ENCODE data around the gene CYB5D1. TPM values are rescaled to one million over a fixed set of nuclear protein-coding genes. Genes with fewer than 3 reads are reported as not detected.
A peak's percentile ranks its signal among the peaks of the same experiment; 100 is the strongest.

Gene CYB5D1
- total and polyA plus RNA-seq, 8 donors: 4.9 to 10.5 (median 8.3) TPM

GRCh38 chr17:7851438-7852261, 6.2 kb upstream of the CYB5D1 start:
- 12 to 13% methylated on average over 60 of the region's 60 CpGs for WGBS, 2 donors
- peaks cover 0 to 33% (median 6%) of the 10 kb centered on the region in 3 donors for H3K36me3 ChIP-seq
- FAIRE-seq (no peak), DNase-seq (peak; percentile 92 to 98 (median 96)), ATAC-seq (peak; percentile 85 to 95 (median 92))
- peaks cover 0 to 9% (median 4%) of the 10 kb centered on the region in 3 donors for H3K4me1 ChIP-seq
- peak overlapping the region; percentile 15 to 46 (median 33) for H3K27ac ChIP-seq
- H3K27me3 ChIP-seq: no peaks in the 10 kb centered on the region
- intact Hi-C loops (cut with DNase I): loop anchor here in 2 of 3 donors (5.0 to 10.0 kb wide), 2 partner anchors 107 to 109 kb away; no protein-coding TSS in a partner anchor
- TF ChIP-seq, protein P1, sequence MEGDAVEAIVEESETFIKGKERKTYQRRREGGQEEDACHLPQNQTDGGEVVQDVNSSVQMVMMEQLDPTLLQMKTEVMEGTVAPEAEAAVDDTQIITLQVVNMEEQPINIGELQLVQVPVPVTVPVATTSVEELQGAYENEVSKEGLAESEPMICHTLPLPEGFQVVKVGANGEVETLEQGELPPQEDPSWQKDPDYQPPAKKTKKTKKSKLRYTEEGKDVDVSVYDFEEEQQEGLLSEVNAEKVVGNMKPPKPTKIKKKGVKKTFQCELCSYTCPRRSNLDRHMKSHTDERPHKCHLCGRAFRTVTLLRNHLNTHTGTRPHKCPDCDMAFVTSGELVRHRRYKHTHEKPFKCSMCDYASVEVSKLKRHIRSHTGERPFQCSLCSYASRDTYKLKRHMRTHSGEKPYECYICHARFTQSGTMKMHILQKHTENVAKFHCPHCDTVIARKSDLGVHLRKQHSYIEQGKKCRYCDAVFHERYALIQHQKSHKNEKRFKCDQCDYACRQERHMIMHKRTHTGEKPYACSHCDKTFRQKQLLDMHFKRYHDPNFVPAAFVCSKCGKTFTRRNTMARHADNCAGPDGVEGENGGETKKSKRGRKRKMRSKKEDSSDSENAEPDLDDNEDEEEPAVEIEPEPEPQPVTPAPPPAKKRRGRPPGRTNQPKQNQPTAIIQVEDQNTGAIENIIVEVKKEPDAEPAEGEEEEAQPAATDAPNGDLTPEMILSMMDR (IDR thresholded peaks at IDR 0.05): peak; percentile 92 to 98 (median 97)
- no peaks in the 10 kb centered on the region for H3K9me3 ChIP-seq
- peak overlapping the region in 1 of 4 donors; percentile 21 for H3K4me3 ChIP-seq

GRCh38 chr17:7852262-7852670, 5.5 kb upstream of the CYB5D1 start:
- no peak for ATAC-seq
- no peak overlapping the region for H3K4me3 ChIP-seq
- 49 to 55% methylated on average over 20 of the region's 20 CpGs for WGBS, 2 donors
- intact Hi-C loops (cut with DNase I): loop anchor here in 2 of 3 donors (5.0 to 10.0 kb wide), 2 partner anchors 107 to 110 kb away; no protein-coding TSS in a partner anchor
- TF ChIP-seq, protein P1 (IDR thresholded peaks at IDR 0.05): no peak
- no peaks in the 10 kb centered on the region for H3K9me3 ChIP-seq
- peaks cover 0 to 9% (median 4%) of the 10 kb centered on the region in 3 donors for H3K4me1 ChIP-seq
- no peak for FAIRE-seq
- H3K27me3 ChIP-seq: no peaks in the 10 kb centered on the region
- peaks cover 0 to 28% (median 1%) of the 10 kb centered on the region in 3 donors for H3K36me3 ChIP-seq
- peak in 5 of 6 donors; percentile 36 to 85 (median 63) for DNase-seq
- H3K27ac ChIP-seq: no peak overlapping the region

GRCh38 chr17:7852919-7853690, 4.7 kb upstream of the CYB5D1 start:
- TF ChIP-seq, protein P1 (IDR thresholded peaks at IDR 0.05): no peak
- DNase-seq (peak; percentile 19 to 77 (median 46)), FAIRE-seq (no peak), ATAC-seq (no peak)
- Histone ChIP-seq H3K4me3 (no peak overlapping the region), H3K36me3 (peaks cover 0 to 26% (median 0%) of the 10 kb centered on the region in 3 donors), H3K9me3 (no peaks in the 10 kb centered on the region), H3K27me3 (no peaks in the 10 kb centered on the region), H3K4me1 (peaks cover 0 to 9% (median 4%) of the 10 kb centered on the region in 3 donors), H3K27ac (no peak overlapping the region)
- intact Hi-C loops (cut with DNase I): loop anchor here in 2 of 3 donors (5.0 to 10.0 kb wide), 2 partner anchors 108 to 111 kb away; no protein-coding TSS in a partner anchor
- 85 to 87% methylated on average over 48 to 51 of the region's 51 CpGs for WGBS, 2 donors

GRCh38 chr17:7853691-7854038, 4.1 kb upstream of the CYB5D1 start:
- FAIRE-seq (no peak), DNase-seq (peak in 4 of 6 donors; percentile 27 to 66 (median 42)), ATAC-seq (no peak)
- Histone ChIP-seq H3K4me3 (no peak overlapping the region), H3K9me3 (no peaks in the 10 kb centered on the region), H3K27me3 (no peaks in the 10 kb centered on the region), H3K27ac (no peak overlapping the region), H3K4me1 (peaks cover 0 to 13% (median 5%) of the 10 kb centered on the region in 3 donors), H3K36me3 (peaks cover 0 to 24% (median 0%) of the 10 kb centered on the region in 3 donors)
- 85 to 87% methylated on average over 21 of the region's 21 CpGs for WGBS, 2 donors
- intact Hi-C loops (cut with DNase I): loop anchor here in 2 of 3 donors (5.0 to 10.0 kb wide), 2 partner anchors 109 to 111 kb away; no protein-coding TSS in a partner anchor
- TF ChIP-seq, protein P1 (IDR thresholded peaks at IDR 0.05): no peak

All from pancreas (tissue), 10 donors.